Keratinocyte (primary cell): Measurements from ENCODE around the gene KSR1. TPM values are rescaled to one million over a fixed set of nuclear protein-coding genes. Genes with fewer than 3 reads are reported as not detected.
"Not testable (repeated sequence)": the region's sequence is repeated elsewhere in the genome, so short reads cannot be mapped to it uniquely, and the experiment has no call there.

Experiments
- DNase-seq: peaks from one replicate; pipeline ENCODE4 v3.0.0-alpha.2; 2011; ENCODE audit warnings: low read depth, missing footprints, low spot score
- FAIRE-seq: peaks from 2 replicates; lab custom pipeline; 2011; peaks lifted over from hg19 to GRCh38; lab: Jason Lieb, UNC
- H2AFZ ChIP-seq: 2 replicates; pipeline ENCODE4 v1.6.0; 2012; ENCODE audit warnings: low read length, control low read depth, inconsistent platforms; ENCODE audit not compliant: control insufficient read depth
- H3K27ac ChIP-seq: 2 replicates; pipeline ENCODE4 v1.5.1; 2011; ENCODE audit warnings: low read length; ENCODE audit not compliant: control insufficient read depth, insufficient read depth
- H3K27me3 ChIP-seq: 3 replicates; pipeline ENCODE4 v1.6.0; 2011; ENCODE audit warnings: low read length; ENCODE audit not compliant: control insufficient read depth, insufficient read depth; ENCODE audit errors: extremely low read depth
- H3K36me3 ChIP-seq, 2 experiments: 2 replicates in 1 of 2; 3 replicates in 1 of 2; pipeline ENCODE4 v1.5.1; 2011; ENCODE audit warnings: low read length in 2 of 2, mild to moderate bottlenecking in 1 of 2; ENCODE audit not compliant: control insufficient read depth in 2 of 2, insufficient read depth in 2 of 2; ENCODE audit errors: extremely low read depth in 1 of 2
- H3K4me1 ChIP-seq: 3 replicates; pipeline ENCODE4 v1.5.1; 2011; ENCODE audit warnings: low read length; ENCODE audit not compliant: control insufficient read depth, insufficient read depth; ENCODE audit errors: extremely low read depth
- H3K4me2 ChIP-seq: 3 replicates; pipeline ENCODE4 v1.6.0; 2011; ENCODE audit warnings: low read depth, low read length; ENCODE audit not compliant: control insufficient read depth, insufficient read depth; ENCODE audit errors: extremely low read depth
- H3K4me3 ChIP-seq, 3 experiments: fragments of 200-600 bp in 1 of 3; sonication (generic) in 1 of 3; 2 replicates in 2 of 3; 3 replicates in 1 of 3; pipeline ENCODE4 v1.5.1; 2011 to 2016; ENCODE audit warnings: low read length in 3 of 3, mild to moderate bottlenecking in 3 of 3, control low read depth in 2 of 3, inconsistent platforms in 1 of 3, low read depth in 1 of 3, mixed read lengths in 1 of 3, mixed run types in 1 of 3, moderate library complexity in 1 of 3; ENCODE audit not compliant: control insufficient read depth in 2 of 3, insufficient read depth in 2 of 3; ENCODE audit errors: extremely low read depth in 1 of 3
- H3K79me2 ChIP-seq: 2 replicates; pipeline ENCODE4 v1.6.0; 2012; ENCODE audit warnings: low read length; ENCODE audit not compliant: control insufficient read depth, insufficient read depth
- H3K9ac ChIP-seq: 3 replicates; pipeline ENCODE4 v1.6.0; 2011; ENCODE audit warnings: low read length; ENCODE audit not compliant: control insufficient read depth, insufficient read depth; ENCODE audit errors: extremely low read depth
- H3K9me1 ChIP-seq: 3 replicates; pipeline ENCODE4 v1.6.0; 2011; ENCODE audit warnings: low read length; ENCODE audit not compliant: control insufficient read depth, insufficient read depth; ENCODE audit errors: extremely low read depth
- H3K9me3 ChIP-seq: 2 replicates; pipeline ENCODE4 v1.5.1; 2012; ENCODE audit warnings: low read depth, low read length; ENCODE audit not compliant: control insufficient read depth
- H4K20me1 ChIP-seq: 3 replicates; pipeline ENCODE4 v1.6.0; 2011; ENCODE audit warnings: low read length; ENCODE audit not compliant: control insufficient read depth, insufficient read depth; ENCODE audit errors: extremely low read depth
- CTCF ChIP-seq, 3 experiments: IDR thresholded peaks in 1 of 3; conservative IDR thresholded peaks in 1 of 3; optimal IDR thresholded peaks in 1 of 3; 2 replicates in 2 of 3; 3 replicates in 1 of 3; pipeline versions ENCODE3 to v1.5.1; 2011; ENCODE audit warnings: low read length in 3 of 3, mild to moderate bottlenecking in 3 of 3, moderate library complexity in 2 of 3, control low read depth in 1 of 3, inconsistent platforms in 1 of 3; ENCODE audit not compliant: insufficient read depth in 2 of 3; ENCODE audit errors: extremely low read depth in 1 of 3
- EZH2 ChIP-seq: IDR thresholded peaks from one replicate; pipeline ENCODE4 v1.6.1; 2012; ENCODE audit warnings: inconsistent platforms, mild to moderate bottlenecking, low read length, moderate library complexity
- dilution Hi-C: fragments of 300-500 bp; cut with MboI; formaldehyde crosslinking; loops from one replicate; pipeline ENCODE4 v1.7.0; 2020; ENCODE audit warnings: low sequenced_read_pairs; ENCODE audit not compliant: extremely low pct_ligation_motif_present
- polyA plus RNA-seq, 5 experiments: library from polyadenylated mRNA; depleted of rRNA in 3 of 5; stranded (reverse) in 3 of 5; stranded (forward) in 1 of 5; unstranded in 1 of 5; fragments of >200 nt; gene quantifications; 1 replicate in 1 of 5; 2 replicates in 3 of 5; 3 replicates in 1 of 5; pipeline versions ENCODE4 v1.2.1 to v1.2.3, GENCODE V29; 2011 to 2012; ENCODE audit warnings: missing spikeins in 2 of 5, low read depth in 1 of 5, low replicate concordance in 1 of 5

KSR1 gene
- polyA plus RNA-seq, 1 donor (not counting 4 experiments of a cell fraction or from before 2014, with no cell fraction given) = 1.3 TPM

DNA sequence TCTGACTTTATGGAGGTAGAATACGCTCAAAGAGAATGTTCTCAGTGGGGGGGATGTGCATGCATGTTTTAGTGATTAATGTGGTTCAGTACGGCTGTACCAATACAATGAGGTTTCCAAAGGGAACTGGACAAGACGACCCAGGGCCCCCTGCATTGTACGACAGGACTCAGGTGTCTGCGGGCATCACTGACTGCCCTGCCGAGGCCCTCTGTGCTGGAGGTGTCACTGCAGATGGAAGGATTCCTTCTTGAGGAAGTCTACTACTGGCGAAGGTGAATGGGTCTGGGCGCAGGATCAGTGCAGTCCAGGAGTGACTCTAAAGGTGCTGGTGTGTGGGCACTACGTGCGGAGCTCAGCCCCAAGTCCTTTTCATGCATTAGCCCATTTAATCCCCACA is 171.3 kb downstream of the KSR1 start:
- Histone ChIP-seq H3K4me3 (no peak overlapping the region), H4K20me1 (no peaks in the 10 kb centered on the region), H3K9ac (no peak overlapping the region), H3K27ac (no peak overlapping the region), H3K9me3 (no peaks in the 10 kb centered on the region), H3K4me1 (peaks cover 24% of the 10 kb centered on the region), H3K27me3 (no peaks in the 10 kb centered on the region), H3K9me1 (no peaks in the 10 kb centered on the region), H3K79me2 (no peaks in the 10 kb centered on the region), H3K36me3 (no peaks in the 10 kb centered on the region), H3K4me2 (no peak overlapping the region), H2AFZ (no peak overlapping the region)
- no peak for TF ChIP-seq EZH2
- TF ChIP-seq CTCF (optimal IDR thresholded peaks at IDR 0.05 in 1 of 3, IDR thresholded peaks at IDR 0.05 in 1 of 3, conservative IDR thresholded peaks at IDR 0.05 in 1 of 3; ENCODE audit: extremely low read depth in 1 of 3, insufficient read depth in 2 of 3, low read length in 3 of 3) = no peak
- FAIRE-seq (no peak), DNase-seq (no peak)
- dilution Hi-C loops = no loop called here

GRCh38 chr17:27628376-27628775 is 172.1 kb downstream of the KSR1 start:
- Histone ChIP-seq H3K4me2 (no peak overlapping the region), H2AFZ (no peak overlapping the region), H3K4me1 (peaks cover 24% of the 10 kb centered on the region), H3K9ac (no peak overlapping the region), H4K20me1 (no peaks in the 10 kb centered on the region), H3K9me1 (no peaks in the 10 kb centered on the region), H3K27me3 (no peaks in the 10 kb centered on the region), H3K9me3 (no peaks in the 10 kb centered on the region), H3K4me3 (no peak overlapping the region), H3K27ac (no peak overlapping the region), H3K79me2 (no peaks in the 10 kb centered on the region), H3K36me3 (no peaks in the 10 kb centered on the region)
- TF ChIP-seq EZH2 (no peak), CTCF (optimal IDR thresholded peaks at IDR 0.05 in 1 of 3, IDR thresholded peaks at IDR 0.05 in 1 of 3, conservative IDR thresholded peaks at IDR 0.05 in 1 of 3; ENCODE audit: extremely low read depth in 1 of 3, insufficient read depth in 2 of 3, low read length in 3 of 3) (no peak)
- DNase-seq (no peak), FAIRE-seq (no peak)
- dilution Hi-C loops = no loop called here

- H4K20me1 ChIP-seq, H3K9me1 ChIP-seq, H3K27ac ChIP-seq, H3K4me2 ChIP-seq, H3K36me3 ChIP-seq, H2AFZ ChIP-seq, H3K9ac ChIP-seq, FAIRE-seq, H3K27me3 ChIP-seq, dilution Hi-C loops, H3K9me3 ChIP-seq, H3K79me2 ChIP-seq, H3K4me3 ChIP-seq: not testable (repeated sequence)
- peak; percentile 11 for DNase-seq
- H3K4me1 ChIP-seq = peaks cover 24% of the 10 kb centered on the region
Observed at GRCh38 chr17:27629260-27629659, 173.0 kb downstream of the KSR1 start.
